K562 (cell line): Measurements from ENCODE around the gene RACK1. TPM values are rescaled to one million over a fixed set of nuclear protein-coding genes. Genes with fewer than 3 reads are reported as not detected.

Source experiments
- ATAC-seq: fragments of 200-7000 bp; cut with Tn5 transposase; 3 replicates; pipeline ENCODE4 v1.9.1; 2020; ENCODE audit warnings: moderate library complexity
- BruUV-seq: library from RNA; stranded (reverse); fragments of 400-500 nt; replicated peaks from 2 replicates; lab custom pipeline; 2021; lab: Mats Ljungman, UMichigan
- CTCF ChIA-PET: fragments of 300-600 bp; formaldehyde crosslinking; extraction: SDS; loops from one replicate; lab custom pipeline; 2021; ENCODE audit warnings: low intra/inter-chr PET ratio; lab: Yijun Ruan, JAX
- POLR2A ChIA-PET: fragments of 300-600, 350-650 bp; sonication (Branson Sonifier 250); formaldehyde crosslinking; extraction: SDS; loops from one replicate; lab custom pipeline; 2021; ENCODE audit warnings: antibody characterized with exemption, inconsistent platforms; lab: Yijun Ruan, JAX
- DNase-seq, 4 experiments: peaks; one replicate each; pipeline versions ENCODE4 v3.0.0 to v3.0.0-alpha.2; 2011 to 2018; ENCODE audit warnings: low spot score in 3 of 4, mixed read lengths in 3 of 4; ENCODE audit errors: extremely low read depth in 1 of 4
- FAIRE-seq: peaks from 2 replicates; lab custom pipeline; 2011; peaks lifted over from hg19 to GRCh38; lab: Jason Lieb, UNC
- H2AFZ ChIP-seq: 2 replicates; pipeline ENCODE4 v1.6.0; 2011; ENCODE audit warnings: low read depth, low read length, control low read depth, inconsistent platforms
- H3K27ac ChIP-seq: fragments of 200-600 bp; 3 replicates; pipeline ENCODE4 v1.8.0; 2011; ENCODE audit warnings: low read depth, mild to moderate bottlenecking, control low read depth, inconsistent platforms, low read length, moderate library complexity, mixed read lengths; ENCODE audit errors: extremely low read depth
- H3K27me3 ChIP-seq, 2 experiments: fragments of 300-600 bp in 1 of 2; 2 replicates in 1 of 2; 3 replicates in 1 of 2; pipeline versions ENCODE4 v1.6.0 to v1.8.0; 2011; ENCODE audit warnings: inconsistent platforms in 2 of 2, low read length in 2 of 2, mild to moderate bottlenecking in 1 of 2, mixed read lengths in 1 of 2, moderate library complexity in 1 of 2; ENCODE audit not compliant: control insufficient read depth in 2 of 2, insufficient read depth in 2 of 2
- H3K36me3 ChIP-seq: fragments of 300-600 bp; 3 replicates; pipeline ENCODE4 v1.8.0; 2011; ENCODE audit warnings: mild to moderate bottlenecking, low read length, inconsistent platforms; ENCODE audit not compliant: control insufficient read depth, insufficient read depth
- H3K4me1 ChIP-seq, 2 experiments: fragments of 200-600 bp in 1 of 2; replicated peaks in 1 of 2; 2 replicates in 1 of 2; 3 replicates in 1 of 2; pipeline versions ENCODE4 v1.5.1 to v1.8.0; 2011; ENCODE audit warnings: inconsistent platforms in 2 of 2, low read length in 2 of 2, mild to moderate bottlenecking in 1 of 2, mixed read lengths in 1 of 2, moderate library complexity in 1 of 2; ENCODE audit not compliant: control insufficient read depth in 2 of 2, insufficient read depth in 2 of 2
- H3K4me2 ChIP-seq: 2 replicates; pipeline ENCODE4 v1.6.1; 2011; ENCODE audit warnings: low read length, control low read depth, inconsistent platforms, mixed read lengths; ENCODE audit not compliant: insufficient read depth
- H3K4me3 ChIP-seq: fragments of 200-600 bp; sonication (generic), shearing (Covaris generic); 2 replicates; pipeline ENCODE4 v1.5.1; 2016; ENCODE audit warnings: control low read depth, inconsistent platforms
- H3K79me2 ChIP-seq: fragments of 200-600 bp; 3 replicates; pipeline ENCODE4 v1.8.0; 2011; ENCODE audit warnings: low read length, inconsistent platforms; ENCODE audit not compliant: control insufficient read depth, insufficient read depth
- H3K9ac ChIP-seq, 2 experiments: 2 replicates each; pipeline versions ENCODE4 v1.6.0 to v1.6.1; 2011; ENCODE audit warnings: low read depth in 2 of 2, low read length in 2 of 2, control low read depth in 1 of 2, inconsistent platforms in 1 of 2, mild to moderate bottlenecking in 1 of 2, mixed read lengths in 1 of 2; ENCODE audit not compliant: insufficient read depth in 1 of 2
- H3K9me1 ChIP-seq: one replicate; pipeline ENCODE4 v1.6.0; 2011; ENCODE audit warnings: inconsistent platforms, mild to moderate bottlenecking, low read length, moderate library complexity; ENCODE audit not compliant: control insufficient read depth, insufficient read depth
- H3K9me3 ChIP-seq: replicated peaks from 2 replicates; pipeline ENCODE4 v1.5.1; 2011; ENCODE audit warnings: low read depth, low read length, inconsistent platforms; ENCODE audit not compliant: control insufficient read depth, insufficient read depth
- H4K20me1 ChIP-seq: replicated peaks from 2 replicates; pipeline ENCODE4 v1.6.1; 2011; ENCODE audit warnings: low read length, inconsistent platforms, mixed read lengths; ENCODE audit not compliant: control insufficient read depth, insufficient read depth
- RUNX1 ChIP-seq: sonication (generic); IDR thresholded peaks from 2 replicates; pipeline ENCODE4 v1.6.1; 2016; ENCODE audit warnings: antibody characterized with exemption, low read depth
- ZNF511 ChIP-seq: sonication (generic); formaldehyde crosslinking; IDR thresholded peaks from 2 replicates; pipeline ENCODE4 v1.8.0; 2022; ENCODE audit warnings: mild to moderate bottlenecking, missing genetic modification reagents
- WGBS: fragments of 100-300 bp; shearing (Covaris generic); methylation state at CpG from one replicate; pipeline ENCODE4 v1.1.6; 2016; ENCODE audit warnings: low coverage, mixed read lengths; ENCODE audit not compliant: insufficient coverage; ENCODE audit errors: missing lambda C conversion rate; 5-methylcytosine and 5-hydroxymethylcytosine counted together
- in situ Hi-C: fragments of 300-500 bp; cut with MboI; formaldehyde crosslinking; loops from 4 replicates; pipeline ENCODE4 v1.15.0; 2018; ENCODE audit warnings: inconsistent platforms, mixed read lengths
- intact Hi-C: fragments of 100-400 bp; cut with micrococcal nuclease; formaldehyde crosslinking; loops from 2 replicates; pipeline ENCODE4 v1.14.2; 2022
- polyA plus RNA-seq, 8 experiments: library from polyadenylated mRNA; depleted of rRNA in 4 of 8; stranded (reverse) in 5 of 8; unstranded in 3 of 8; fragments of >200 nt; fragmentation: Nextera tagmentation in 2 of 8; fragmentation: Illumina TruSeq in 1 of 8; extraction: Ambion mirVana in 2 of 8; extraction: Trizol in 1 of 8; gene quantifications; 2 replicates each; pipeline versions ENCODE4 v1.2.1 to v1.2.3, GENCODE V29; 2011 to 2014; ENCODE audit warnings: inconsistent platforms in 1 of 8, missing spikeins in 1 of 8
- total RNA-seq, 7 experiments: library from RNA; depleted of rRNA in 6 of 7; stranded (reverse); fragments of >200 nt in 6 of 7; fragmentation: Illumina TruSeq in 2 of 7; extraction: Trizol in 2 of 7; gene quantifications; 2 replicates each; pipeline versions ENCODE4 v1.2.1 to v1.2.3, GENCODE V29; 2011 to 2021; ENCODE audit warnings: low replicate concordance in 1 of 7
- TF ChIP-seq, protein P1 (sequence below): sonication (generic); formaldehyde crosslinking; IDR thresholded peaks from 2 replicates; pipeline ENCODE4 v1.8.1; 2023; ENCODE audit warnings: mild to moderate bottlenecking, missing genetic modification reagents
- TF ChIP-seq, protein P2 (sequence below): sonication (generic); formaldehyde crosslinking; IDR thresholded peaks from 2 replicates; pipeline ENCODE4 v1.9.0; 2022; ENCODE audit warnings: mild to moderate bottlenecking, missing genetic modification reagents

The RACK1 gene
- total and polyA plus RNA-seq, 9 of the 15 experiments (the other 6 are each of a cell fraction or from before 2014, with no cell fraction given) = 2,303 to 5,311 (median 3,833) TPM

DNA sequence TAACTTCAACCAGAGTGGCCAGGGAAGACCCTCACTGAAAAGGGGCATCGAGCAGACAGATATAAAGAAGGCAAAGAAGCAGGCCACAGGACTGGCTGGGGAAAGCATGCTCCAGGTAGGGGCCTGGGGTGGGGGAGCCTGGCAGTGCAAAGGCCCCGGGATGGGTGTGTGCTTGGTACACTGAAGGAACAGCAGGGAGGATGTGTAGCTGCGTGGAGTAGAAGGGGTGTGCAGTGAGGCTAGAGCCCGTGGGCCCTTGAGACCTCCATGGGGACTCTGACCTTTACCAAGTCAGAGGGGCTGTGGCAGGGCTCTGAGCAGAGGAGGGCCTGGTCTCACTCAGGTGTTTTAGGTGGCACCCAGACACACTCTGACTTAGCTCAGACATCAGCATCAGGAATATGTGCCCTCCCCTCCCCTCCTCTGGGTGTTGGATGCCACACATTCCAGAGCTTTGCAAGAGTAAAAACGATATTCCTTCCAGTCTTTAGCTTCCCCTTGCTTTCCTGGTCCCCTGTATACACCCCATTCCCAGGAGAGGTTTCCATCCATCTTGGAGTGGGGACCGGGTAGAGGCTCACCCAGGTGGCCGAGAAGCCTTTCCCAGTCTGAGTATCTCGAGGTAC is 46.3 kb downstream of the RACK1 start:
- H3K9ac ChIP-seq = peak overlapping the region in 1 of 2 experiments; percentile 46; a peak in 2 of 4 replicates
- no peaks in the 10 kb centered on the region for H3K27me3 ChIP-seq
- H4K20me1 ChIP-seq = no peaks in the 10 kb centered on the region
- ChIA-PET CTCF (no interaction called here), POLR2A (interaction anchor here (0.7 to 2.1 kb wide), 4 partner anchors 9 to 57 kb away, joined by 3 to 7 read pairs (median 4); no protein-coding TSS in a partner anchor)
- H3K27ac ChIP-seq = no peak overlapping the region
- H3K9me3 ChIP-seq = no peaks in the 10 kb centered on the region
- peaks cover 34 to 51% of the 10 kb centered on the region in 2 experiments; a peak in 4 of 5 replicates for H3K4me1 ChIP-seq
- H3K4me3 ChIP-seq = no peak overlapping the region
- no TSS peak for BruUV-seq
- H2AFZ ChIP-seq = no peak overlapping the region
- H3K4me2 ChIP-seq = no peak overlapping the region
- peaks cover 9% of the 10 kb centered on the region for H3K79me2 ChIP-seq
- 46% methylated on average over 7 of the region's 8 CpGs for WGBS
- ATAC-seq (no peak), FAIRE-seq (no peak), DNase-seq (no peak)
- no peaks in the 10 kb centered on the region; the same call in 2 of the 3 replicates for H3K36me3 ChIP-seq
- no peaks in the 10 kb centered on the region for H3K9me1 ChIP-seq
- no peak for TF ChIP-seq RUNX1
- intact Hi-C loops = no loop called here
- in situ Hi-C loops = no loop called here

GRCh38 chr5:181195249-181195761 is 48.4 kb downstream of the RACK1 start:
- Histone ChIP-seq H3K79me2 (peaks cover 13% of the 10 kb centered on the region), H3K4me2 (no peak overlapping the region), H3K4me1 (peaks cover 32 to 64% of the 10 kb centered on the region in 2 experiments; a peak in 4 of 5 replicates), H3K9me1 (no peaks in the 10 kb centered on the region), H3K27me3 (no peaks in the 10 kb centered on the region), H3K9ac (peak overlapping the region in 1 of 2 experiments; percentile 77; a peak in 2 of 4 replicates), H3K36me3 (no peaks in the 10 kb centered on the region; the same call in 2 of the 3 replicates), H3K27ac (no peak overlapping the region), H3K9me3 (no peaks in the 10 kb centered on the region), H4K20me1 (no peaks in the 10 kb centered on the region), H3K4me3 (no peak overlapping the region), H2AFZ (no peak overlapping the region)
- WGBS = 95% methylated on average over 27 of the region's 45 CpGs
- CTCF ChIA-PET = no interaction called here
- ATAC-seq (no peak), DNase-seq (no peak), FAIRE-seq (no peak)
- TF ChIP-seq, protein P1, sequence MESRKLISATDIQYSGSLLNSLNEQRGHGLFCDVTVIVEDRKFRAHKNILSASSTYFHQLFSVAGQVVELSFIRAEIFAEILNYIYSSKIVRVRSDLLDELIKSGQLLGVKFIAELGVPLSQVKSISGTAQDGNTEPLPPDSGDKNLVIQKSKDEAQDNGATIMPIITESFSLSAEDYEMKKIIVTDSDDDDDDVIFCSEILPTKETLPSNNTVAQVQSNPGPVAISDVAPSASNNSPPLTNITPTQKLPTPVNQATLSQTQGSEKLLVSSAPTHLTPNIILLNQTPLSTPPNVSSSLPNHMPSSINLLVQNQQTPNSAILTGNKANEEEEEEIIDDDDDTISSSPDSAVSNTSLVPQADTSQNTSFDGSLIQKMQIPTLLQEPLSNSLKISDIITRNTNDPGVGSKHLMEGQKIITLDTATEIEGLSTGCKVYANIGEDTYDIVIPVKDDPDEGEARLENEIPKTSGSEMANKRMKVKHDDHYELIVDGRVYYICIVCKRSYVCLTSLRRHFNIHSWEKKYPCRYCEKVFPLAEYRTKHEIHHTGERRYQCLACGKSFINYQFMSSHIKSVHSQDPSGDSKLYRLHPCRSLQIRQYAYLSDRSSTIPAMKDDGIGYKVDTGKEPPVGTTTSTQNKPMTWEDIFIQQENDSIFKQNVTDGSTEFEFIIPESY (CRISPR knock-in tag) = peak; percentile 87
- TF ChIP-seq, protein P2, sequence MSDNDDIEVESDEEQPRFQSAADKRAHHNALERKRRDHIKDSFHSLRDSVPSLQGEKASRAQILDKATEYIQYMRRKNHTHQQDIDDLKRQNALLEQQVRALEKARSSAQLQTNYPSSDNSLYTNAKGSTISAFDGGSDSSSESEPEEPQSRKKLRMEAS (CRISPR knock-in tag) = 0 out of 2 replicates have a peak, but pooled peaks have one; percentile 13
- no peak for TF ChIP-seq ZNF511 (CRISPR knock-in tag)
- in situ Hi-C loops (no loop called here), intact Hi-C loops (no loop called here)
- no TSS peak for BruUV-seq
- POLR2A ChIA-PET = no interaction called here
